OCI-LY3 (cell line): Measurements from ENCODE around the gene ATP9A.
"Not testable (repeated sequence)": the region's sequence is repeated elsewhere in the genome, so short reads cannot be mapped to it uniquely, and the experiment has no call there.

Experiments
- H2AFZ ChIP-seq: fragments of 200-600, 300-600 bp; shearing (Covaris generic); 2 replicates; pipeline ENCODE4 v1.6.0; 2014; ENCODE audit warnings: antibody characterized with exemption, low read depth, low read length
- H3K27ac ChIP-seq: fragments of 200-600, 300-600 bp; sonication (generic); 2 replicates; pipeline ENCODE4 v1.5.1; 2014; ENCODE audit warnings: mild to moderate bottlenecking, low read length, moderate library complexity, mixed read lengths
- H3K27me3 ChIP-seq: fragments of 200-600, 300-600 bp; sonication (generic); 2 replicates; pipeline ENCODE4 v1.6.1; 2014; ENCODE audit warnings: low read depth, low read length, mixed read lengths
- H3K36me3 ChIP-seq: fragments of 200-600, 300-600 bp; sonication (generic); replicated peaks from 2 replicates; pipeline ENCODE3; 2014; ENCODE audit warnings: low read depth, low read length, mixed read lengths
- H3K4me1 ChIP-seq: fragments of 300-600, 200-600 bp; sonication (generic); 2 replicates; pipeline ENCODE4 v1.6.1; 2014; ENCODE audit warnings: low read length, mixed read lengths
- H3K4me2 ChIP-seq: fragments of 200-600, 300-600 bp; sonication (generic); 2 replicates; pipeline ENCODE4 v1.6.1; 2014; ENCODE audit warnings: low read length, mixed read lengths
- H3K4me3 ChIP-seq: fragments of 300-600, 200-600 bp; sonication (generic); 2 replicates; pipeline ENCODE4 v1.5.1; 2014; ENCODE audit warnings: antibody characterized with exemption, mild to moderate bottlenecking, low read length, moderate library complexity
- H3K79me2 ChIP-seq: fragments of 300-600, 200-600 bp; shearing (Covaris generic); 2 replicates; pipeline ENCODE4 v1.6.1; 2014; ENCODE audit warnings: mild to moderate bottlenecking, low read length, mixed read lengths
- H3K9ac ChIP-seq: fragments of 300-600, 200-600 bp; shearing (Covaris generic); 2 replicates; pipeline ENCODE4 v1.6.0; 2014; ENCODE audit warnings: mild to moderate bottlenecking, low read length, moderate library complexity
- H3K9me3 ChIP-seq: fragments of 200-600, 300-600 bp; shearing (Covaris generic); 2 replicates; pipeline ENCODE4 v1.6.1; 2014; ENCODE audit warnings: low read length, mixed read lengths; ENCODE audit not compliant: insufficient read depth
- H4K20me1 ChIP-seq: fragments of 200-600, 300-600 bp; sonication (generic); 2 replicates; pipeline ENCODE4 v1.6.1; 2016; ENCODE audit warnings: low read length, mixed read lengths; ENCODE audit not compliant: insufficient read depth
- EZH2phosphoT487 ChIP-seq: fragments of 200-600 bp; shearing (Covaris generic); IDR thresholded peaks from 2 replicates; pipeline ENCODE4 v1.6.1; 2018; ENCODE audit warnings: antibody characterized with exemption, mixed run types, low read depth
- TF ChIP-seq, protein P1 (sequence below): fragments of 200-600, 300-600 bp; sonication (generic); IDR thresholded peaks from 2 replicates; pipeline ENCODE4 v1.5.1; 2014; ENCODE audit warnings: antibody characterized with exemption, low read length, low read depth

ATP9A gene, protein sequence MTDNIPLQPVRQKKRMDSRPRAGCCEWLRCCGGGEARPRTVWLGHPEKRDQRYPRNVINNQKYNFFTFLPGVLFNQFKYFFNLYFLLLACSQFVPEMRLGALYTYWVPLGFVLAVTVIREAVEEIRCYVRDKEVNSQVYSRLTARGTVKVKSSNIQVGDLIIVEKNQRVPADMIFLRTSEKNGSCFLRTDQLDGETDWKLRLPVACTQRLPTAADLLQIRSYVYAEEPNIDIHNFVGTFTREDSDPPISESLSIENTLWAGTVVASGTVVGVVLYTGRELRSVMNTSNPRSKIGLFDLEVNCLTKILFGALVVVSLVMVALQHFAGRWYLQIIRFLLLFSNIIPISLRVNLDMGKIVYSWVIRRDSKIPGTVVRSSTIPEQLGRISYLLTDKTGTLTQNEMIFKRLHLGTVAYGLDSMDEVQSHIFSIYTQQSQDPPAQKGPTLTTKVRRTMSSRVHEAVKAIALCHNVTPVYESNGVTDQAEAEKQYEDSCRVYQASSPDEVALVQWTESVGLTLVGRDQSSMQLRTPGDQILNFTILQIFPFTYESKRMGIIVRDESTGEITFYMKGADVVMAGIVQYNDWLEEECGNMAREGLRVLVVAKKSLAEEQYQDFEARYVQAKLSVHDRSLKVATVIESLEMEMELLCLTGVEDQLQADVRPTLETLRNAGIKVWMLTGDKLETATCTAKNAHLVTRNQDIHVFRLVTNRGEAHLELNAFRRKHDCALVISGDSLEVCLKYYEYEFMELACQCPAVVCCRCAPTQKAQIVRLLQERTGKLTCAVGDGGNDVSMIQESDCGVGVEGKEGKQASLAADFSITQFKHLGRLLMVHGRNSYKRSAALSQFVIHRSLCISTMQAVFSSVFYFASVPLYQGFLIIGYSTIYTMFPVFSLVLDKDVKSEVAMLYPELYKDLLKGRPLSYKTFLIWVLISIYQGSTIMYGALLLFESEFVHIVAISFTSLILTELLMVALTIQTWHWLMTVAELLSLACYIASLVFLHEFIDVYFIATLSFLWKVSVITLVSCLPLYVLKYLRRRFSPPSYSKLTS

GRCh38 chr20:51767867-51768758 lies at the start of gene ATP9A:
Gene ATP9A (minus strand): TSS chr20:51768390. CDS start chr20:51768369, 21 bp downstream.
- H3K27me3 ChIP-seq, result peaks cover 13% of the 10 kb centered on the region
- H3K4me3 ChIP-seq, result peak within 1 kb of the TSS; percentile 76; the same call in 1 of the 2 replicates
- TF ChIP-seq, protein P1, sequence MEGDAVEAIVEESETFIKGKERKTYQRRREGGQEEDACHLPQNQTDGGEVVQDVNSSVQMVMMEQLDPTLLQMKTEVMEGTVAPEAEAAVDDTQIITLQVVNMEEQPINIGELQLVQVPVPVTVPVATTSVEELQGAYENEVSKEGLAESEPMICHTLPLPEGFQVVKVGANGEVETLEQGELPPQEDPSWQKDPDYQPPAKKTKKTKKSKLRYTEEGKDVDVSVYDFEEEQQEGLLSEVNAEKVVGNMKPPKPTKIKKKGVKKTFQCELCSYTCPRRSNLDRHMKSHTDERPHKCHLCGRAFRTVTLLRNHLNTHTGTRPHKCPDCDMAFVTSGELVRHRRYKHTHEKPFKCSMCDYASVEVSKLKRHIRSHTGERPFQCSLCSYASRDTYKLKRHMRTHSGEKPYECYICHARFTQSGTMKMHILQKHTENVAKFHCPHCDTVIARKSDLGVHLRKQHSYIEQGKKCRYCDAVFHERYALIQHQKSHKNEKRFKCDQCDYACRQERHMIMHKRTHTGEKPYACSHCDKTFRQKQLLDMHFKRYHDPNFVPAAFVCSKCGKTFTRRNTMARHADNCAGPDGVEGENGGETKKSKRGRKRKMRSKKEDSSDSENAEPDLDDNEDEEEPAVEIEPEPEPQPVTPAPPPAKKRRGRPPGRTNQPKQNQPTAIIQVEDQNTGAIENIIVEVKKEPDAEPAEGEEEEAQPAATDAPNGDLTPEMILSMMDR, result no peak
- no peak for TF ChIP-seq EZH2phosphoT487
- no peaks in the 10 kb centered on the region for H3K9me3 ChIP-seq
- peaks cover 7% of the 10 kb centered on the region for H3K4me1 ChIP-seq
- H3K36me3 ChIP-seq, result no peaks in the 10 kb centered on the region
- no peaks in the 10 kb centered on the region for H3K79me2 ChIP-seq
- H3K4me2 ChIP-seq, result peak within 1 kb of the TSS; percentile 67
- H4K20me1 ChIP-seq, result no peaks in the 10 kb centered on the region
- H3K27ac ChIP-seq, result no peak within 1 kb of the TSS
- H3K9ac ChIP-seq, result no peak within 1 kb of the TSS
- H2AFZ ChIP-seq, result peak within 1 kb of the TSS; percentile 19; the same call in 1 of the 2 replicates

- not testable (repeated sequence) for H3K4me3 ChIP-seq
Observed at GRCh38 chr20:51816856-51817255, 48.7 kb upstream of the ATP9A start.

GRCh38 chr20:51815383-51816076 lies 47.3 kb upstream of the ATP9A start:
- Histone ChIP-seq H4K20me1 (no peaks in the 10 kb centered on the region), H3K27ac (no peak overlapping the region), H3K79me2 (no peaks in the 10 kb centered on the region), H3K4me2 (no peak overlapping the region), H3K9ac (no peak overlapping the region), H3K4me1 (no peaks in the 10 kb centered on the region), H3K4me3 (no peak overlapping the region), H3K27me3 (peaks cover 18% of the 10 kb centered on the region), H2AFZ (no peak overlapping the region), H3K9me3 (no peaks in the 10 kb centered on the region), H3K36me3 (no peaks in the 10 kb centered on the region)
- no peak for TF ChIP-seq EZH2phosphoT487
- TF ChIP-seq, protein P1, result no peak

More at GRCh38 chr20:51816856-51817255, 48.7 kb upstream of the ATP9A start:
- H4K20me1 ChIP-seq, H3K4me2 ChIP-seq, H3K36me3 ChIP-seq, H3K27ac ChIP-seq, H3K79me2 ChIP-seq, H2AFZ ChIP-seq, H3K4me1 ChIP-seq, H3K9ac ChIP-seq, H3K9me3 ChIP-seq: not testable (repeated sequence)
- peaks cover 16% of the 10 kb centered on the region for H3K27me3 ChIP-seq

GRCh38 chr20:51812861-51813260 lies 44.7 kb upstream of the ATP9A start:
- Histone ChIP-seq H3K9me3 (no peaks in the 10 kb centered on the region), H2AFZ (no peak overlapping the region), H3K79me2 (no peaks in the 10 kb centered on the region), H3K4me3 (no peak overlapping the region), H3K4me2 (no peak overlapping the region), H3K27ac (no peak overlapping the region), H3K4me1 (no peaks in the 10 kb centered on the region), H3K27me3 (peaks cover 18% of the 10 kb centered on the region), H3K36me3 (no peaks in the 10 kb centered on the region), H3K9ac (no peak overlapping the region), H4K20me1 (no peaks in the 10 kb centered on the region)
- TF ChIP-seq, protein P1, result no peak
- TF ChIP-seq EZH2phosphoT487, result no peak
